Epithelial cell of proximal tubule (primary cell): Measurements from ENCODE around the gene DLD. TPM values are rescaled to one million over a fixed set of nuclear protein-coding genes. Genes with fewer than 3 reads are reported as not detected.
"Not testable (repeated sequence)": the region's sequence is repeated elsewhere in the genome, so short reads cannot be mapped to it uniquely, and the experiment has no call there.

Experiments used
- DNase-seq: peaks from one replicate; pipeline ENCODE4 v3.0.0-alpha.2; 2011; ENCODE audit warnings: low read depth
- H3K4me3 ChIP-seq: 2 replicates; pipeline ENCODE4 v1.5.1; 2011; ENCODE audit warnings: low read depth, mild to moderate bottlenecking, low read length
- total RNA-seq: library from RNA; depleted of rRNA; stranded (reverse); fragments of >200 nt; gene quantifications from 2 replicates; pipeline ENCODE4 v1.2.3, GENCODE V29; 2015
- TF ChIP-seq, protein P1 (sequence below): conservative IDR thresholded peaks from 2 replicates; pipeline ENCODE4 v1.5.1; 2012; ENCODE audit warnings: low read depth, mild to moderate bottlenecking, low read length

Gene DLD
- total RNA-seq, 1 donor from 2014 or later: 54.4 TPM

DNA sequence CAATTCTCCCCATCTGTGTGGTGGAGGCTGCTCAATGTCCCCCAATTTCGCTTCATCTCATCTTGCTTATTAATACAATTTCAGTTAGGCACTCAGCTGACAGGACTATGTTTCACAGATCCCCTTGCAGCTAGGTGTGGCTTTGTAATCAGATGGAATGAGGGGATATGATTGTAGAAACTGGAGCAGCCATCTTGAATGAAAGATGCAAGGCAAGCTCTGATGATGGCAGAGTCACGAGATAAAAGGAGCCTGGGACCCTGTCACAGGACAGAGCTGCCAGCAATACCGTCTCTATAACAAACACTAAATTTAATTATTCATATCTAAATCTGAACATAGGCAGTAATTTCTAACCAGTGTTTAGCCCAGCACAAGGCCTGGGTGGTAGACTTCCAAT is 991 bp upstream of the DLD start:
- TF ChIP-seq, protein P1, sequence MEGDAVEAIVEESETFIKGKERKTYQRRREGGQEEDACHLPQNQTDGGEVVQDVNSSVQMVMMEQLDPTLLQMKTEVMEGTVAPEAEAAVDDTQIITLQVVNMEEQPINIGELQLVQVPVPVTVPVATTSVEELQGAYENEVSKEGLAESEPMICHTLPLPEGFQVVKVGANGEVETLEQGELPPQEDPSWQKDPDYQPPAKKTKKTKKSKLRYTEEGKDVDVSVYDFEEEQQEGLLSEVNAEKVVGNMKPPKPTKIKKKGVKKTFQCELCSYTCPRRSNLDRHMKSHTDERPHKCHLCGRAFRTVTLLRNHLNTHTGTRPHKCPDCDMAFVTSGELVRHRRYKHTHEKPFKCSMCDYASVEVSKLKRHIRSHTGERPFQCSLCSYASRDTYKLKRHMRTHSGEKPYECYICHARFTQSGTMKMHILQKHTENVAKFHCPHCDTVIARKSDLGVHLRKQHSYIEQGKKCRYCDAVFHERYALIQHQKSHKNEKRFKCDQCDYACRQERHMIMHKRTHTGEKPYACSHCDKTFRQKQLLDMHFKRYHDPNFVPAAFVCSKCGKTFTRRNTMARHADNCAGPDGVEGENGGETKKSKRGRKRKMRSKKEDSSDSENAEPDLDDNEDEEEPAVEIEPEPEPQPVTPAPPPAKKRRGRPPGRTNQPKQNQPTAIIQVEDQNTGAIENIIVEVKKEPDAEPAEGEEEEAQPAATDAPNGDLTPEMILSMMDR: no peak
- H3K4me3 ChIP-seq: no peak overlapping the region
- DNase-seq: no peak

DNA sequence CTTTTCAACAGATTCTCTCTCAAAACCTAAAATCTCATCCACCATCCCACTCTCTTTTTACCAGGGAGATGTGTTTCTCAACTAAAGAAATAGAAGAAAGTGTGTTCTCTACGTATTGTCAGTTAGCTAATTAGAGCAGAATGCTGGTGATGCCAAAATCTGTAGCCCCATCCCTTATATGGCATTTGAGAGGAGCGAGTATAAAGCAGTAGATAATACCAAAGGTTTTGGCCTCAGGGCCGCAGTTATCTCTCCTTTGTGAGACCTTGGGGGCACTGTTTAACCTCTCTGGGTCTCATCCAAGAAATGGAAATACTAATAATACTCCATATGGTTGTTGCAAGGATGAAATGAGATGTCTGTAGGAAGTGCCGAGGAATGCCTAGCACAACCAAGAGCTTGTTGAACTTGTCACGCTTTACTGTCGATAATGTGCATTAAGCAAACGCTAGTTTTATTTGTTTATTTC is 456 bp upstream of the DLD start:
- peak overlapping the region; percentile 78 for H3K4me3 ChIP-seq
- TF ChIP-seq, protein P1: no peak
- no peak for DNase-seq

DNA sequence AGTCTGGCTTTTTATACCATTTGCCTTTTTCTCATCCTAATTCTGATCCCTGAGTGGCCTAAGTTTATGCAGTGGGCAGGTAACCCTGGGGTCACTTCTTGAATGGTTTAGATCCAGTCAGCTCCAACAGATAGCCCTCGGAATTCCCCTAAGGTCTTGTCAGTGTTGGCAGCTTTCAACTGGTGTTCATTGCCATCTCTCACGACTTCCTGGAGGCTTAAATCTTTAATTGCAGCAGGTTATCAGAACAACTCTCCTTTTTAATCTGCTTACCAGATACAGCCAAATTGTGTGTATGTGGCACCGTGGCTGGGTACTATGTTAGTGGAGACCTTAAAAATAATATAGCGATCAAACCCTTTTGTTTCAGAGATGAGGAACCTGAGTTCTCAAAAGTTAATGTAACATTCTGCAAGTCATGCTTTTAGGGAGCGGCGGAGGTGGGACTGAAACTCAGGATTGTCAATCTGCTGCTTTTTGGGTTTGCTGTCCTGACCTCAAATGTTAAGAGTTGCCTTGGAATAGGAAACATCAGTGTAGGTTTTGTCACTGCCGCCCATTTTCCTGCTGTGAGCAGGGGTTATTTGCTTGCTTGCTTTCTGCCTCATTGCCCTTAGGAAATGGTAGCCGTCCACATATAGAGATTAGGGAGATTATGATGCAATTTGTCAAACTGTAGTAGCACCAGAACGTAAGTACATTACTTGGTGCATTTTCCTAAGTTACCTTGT is 818 bp downstream of the DLD start:
- peak overlapping the region; percentile 78 for H3K4me3 ChIP-seq
- peak; percentile 45 for DNase-seq
- TF ChIP-seq, protein P1: no peak

DNA sequence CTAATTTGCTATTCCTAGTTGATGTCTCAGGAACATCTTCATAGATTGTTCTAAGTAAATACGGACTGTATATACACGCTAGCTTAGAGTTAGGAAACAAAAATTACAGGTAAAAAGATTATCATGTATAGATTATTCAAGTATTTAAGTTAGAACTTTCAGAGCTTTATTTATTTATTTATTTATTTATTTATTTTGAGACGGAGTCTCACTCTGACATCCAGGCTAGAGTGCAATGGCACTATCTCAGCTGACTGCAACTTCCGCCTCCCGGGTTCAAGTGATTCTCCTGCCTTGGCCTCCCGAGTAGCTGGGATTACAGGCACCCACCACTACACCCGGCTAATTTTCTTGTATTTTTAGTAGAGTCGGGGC is 1.4 kb downstream of the DLD start:
- H3K4me3 ChIP-seq: peak overlapping the region; percentile 78
- not testable (repeated sequence) for DNase-seq

DNA sequence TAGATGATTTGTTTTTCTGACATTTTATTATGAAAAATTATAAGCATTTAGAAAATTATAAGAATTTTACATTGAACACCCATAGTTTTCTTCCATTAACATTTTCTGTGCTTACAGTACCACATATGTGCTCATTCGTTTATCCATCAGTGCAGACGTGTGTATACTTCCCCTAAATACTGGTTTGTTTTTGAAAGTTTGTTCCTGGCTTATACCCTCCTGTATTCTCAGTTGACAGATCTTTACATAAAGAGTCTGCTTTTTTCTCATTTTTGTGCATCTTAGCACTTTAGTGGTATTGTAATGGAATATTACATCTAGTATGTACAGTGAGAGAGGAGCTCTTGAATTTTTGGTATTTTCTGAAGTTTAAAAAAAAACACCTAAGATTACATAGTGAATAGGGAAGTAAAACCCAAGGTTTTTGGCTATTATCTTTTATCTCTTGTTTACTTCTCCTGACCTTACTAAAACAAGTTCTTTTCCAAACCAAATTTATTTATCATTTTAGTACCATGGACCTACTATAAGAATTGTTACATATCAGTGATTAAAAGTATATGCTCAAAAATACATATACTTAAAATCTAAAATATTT is 8.1 kb downstream of the DLD start:
- no peak overlapping the region for H3K4me3 ChIP-seq
- DNase-seq: no peak
- TF ChIP-seq, protein P1: no peak

DNA sequence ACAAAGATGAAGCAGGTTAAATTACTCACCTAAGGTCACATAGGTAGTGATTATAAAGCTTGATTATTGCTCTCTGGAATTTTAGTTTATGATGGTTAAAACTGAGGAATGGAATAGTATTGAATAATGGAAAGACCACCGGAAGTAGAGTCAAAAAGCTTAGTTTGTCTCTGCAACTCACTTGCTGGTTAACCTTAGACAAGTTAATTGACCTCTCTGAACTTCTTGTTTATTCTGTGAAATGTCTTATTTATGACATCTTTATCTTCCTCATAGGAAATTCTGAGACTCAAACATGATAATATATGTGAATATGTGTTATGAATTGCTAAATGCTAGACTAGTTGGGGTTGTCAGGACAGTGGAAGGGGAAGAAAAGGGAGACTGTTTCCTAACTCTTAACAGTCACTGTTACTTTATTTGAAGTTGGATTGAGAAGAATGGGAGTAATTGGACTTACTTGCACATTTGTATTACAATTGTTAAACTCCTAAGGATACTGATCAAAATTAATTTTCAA is 9.6 kb downstream of the DLD start:
- TF ChIP-seq, protein P1: no peak

DNA sequence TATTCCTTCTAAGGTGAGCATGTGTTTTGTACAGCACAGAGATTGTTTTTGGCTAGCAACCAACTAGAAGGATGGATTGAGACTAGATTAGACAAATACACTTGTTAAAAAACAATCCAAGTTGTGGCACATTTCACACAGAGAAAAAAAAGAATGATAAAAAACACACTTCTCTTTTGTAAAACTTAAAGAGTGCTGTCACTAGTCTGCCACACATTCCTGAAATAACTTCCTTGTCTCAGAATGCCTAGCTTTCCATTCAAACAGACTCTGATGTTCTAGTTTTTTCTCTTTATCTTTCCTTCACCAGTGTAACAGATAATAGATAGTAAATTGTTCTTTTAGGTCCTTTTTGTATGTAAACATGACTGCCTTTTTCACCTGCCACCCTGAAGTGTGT is 11.4 kb downstream of the DLD start:
- TF ChIP-seq, protein P1: no peak
- H3K4me3 ChIP-seq: no peak overlapping the region
- no peak for DNase-seq

More for the DNA sequence above, 9.6 kb downstream of the DLD start:
- H3K4me3 ChIP-seq: no peak overlapping the region
- no peak for DNase-seq
